HG03442 (cell line): ENCODE results near the gene HAUS6.
"Not testable (repeated sequence)": the region's sequence is repeated elsewhere in the genome, so short reads cannot be mapped to it uniquely, and the experiment has no call there.

ENCODE experiments used
- ATAC-seq: cut with Tn5 transposase; IDR thresholded peaks from one replicate; pipeline ENCODE4 v1.9.1; 2021; ENCODE audit warnings: mild to moderate bottlenecking, moderate library complexity; ENCODE audit not compliant: unreplicated experiment

Gene HAUS6

GRCh38 chr9:19048966-19049916 lies 53.5 kb downstream of the HAUS6 start, which contains the start of gene RRAGA:
Gene RRAGA, plus strand, starts transcription at chr9:19049427. Its CDS starts 233 bp downstream, at chr9:19049660.
- ATAC-seq = peak; percentile 88

GRCh38 chr9:19036611-19037010 lies 66.1 kb downstream of the HAUS6 start:
- no peak for ATAC-seq

- no peak for ATAC-seq
Observed at GRCh38 chr9:19033015-19033414, 69.7 kb downstream of the HAUS6 start, which contains the start of gene SAXO1. Gene SAXO1, minus strand, starts transcription at chr9:19033209. Its CDS starts 301 bp downstream, at chr9:19032908.

- ATAC-seq = no peak
Observed at GRCh38 chr9:19032406-19032805, 70.3 kb downstream of the HAUS6 start.

- peak; percentile 82 for ATAC-seq
Observed at GRCh38 chr9:19030899-19031298, 71.8 kb downstream of the HAUS6 start.

GRCh38 chr9:19028835-19029451 lies 73.8 kb downstream of the HAUS6 start:
- ATAC-seq = peak; percentile 55

GRCh38 chr9:19027825-19028224 lies 74.9 kb downstream of the HAUS6 start:
- ATAC-seq = no peak

- ATAC-seq = no peak
Observed at GRCh38 chr9:19026375-19026774, 76.3 kb downstream of the HAUS6 start.

GRCh38 chr9:19023078-19023477 lies 79.6 kb downstream of the HAUS6 start:
- no peak for ATAC-seq

- no peak for ATAC-seq
Observed at GRCh38 chr9:19022206-19022605, 80.5 kb downstream of the HAUS6 start.

- ATAC-seq = not testable (repeated sequence)
Observed at GRCh38 chr9:19021649-19022048, 81.1 kb downstream of the HAUS6 start.

GRCh38 chr9:19020886-19021455 lies 81.7 kb downstream of the HAUS6 start:
- ATAC-seq = no peak

- no peak for ATAC-seq
Observed at GRCh38 chr9:19018201-19018600, 84.5 kb downstream of the HAUS6 start.

- no peak for ATAC-seq
Observed at GRCh38 chr9:19009391-19009965, 93.2 kb downstream of the HAUS6 start.
